Astrocyte (in vitro differentiated cells and primary cell): ENCODE results near the gene LTBP3. TPM values are rescaled to one million over a fixed set of nuclear protein-coding genes. Genes with fewer than 3 reads are reported as not detected.
"Not testable (repeated sequence)": the region's sequence is repeated elsewhere in the genome, so short reads cannot be mapped to it uniquely, and the experiment has no call there.

ENCODE experiments used
- DNase-seq: peaks from one replicate; pipeline ENCODE4 v3.0.0-alpha.2; 2010; ENCODE audit warnings: low read depth
- FAIRE-seq: peaks from 2 replicates; lab custom pipeline; 2011; peaks lifted over from hg19 to GRCh38; lab: Jason Lieb, UNC
- H2AFZ ChIP-seq: 2 replicates; pipeline ENCODE4 v1.6.0; 2012; ENCODE audit warnings: low read depth, low read length, inconsistent platforms
- H3K27ac ChIP-seq: 2 replicates; pipeline ENCODE4 v1.5.1; 2011; ENCODE audit warnings: low read depth, low read length, inconsistent platforms
- H3K27me3 ChIP-seq: 2 replicates; pipeline ENCODE4 v1.6.0; 2011; ENCODE audit warnings: low read length, inconsistent platforms; ENCODE audit not compliant: insufficient read depth
- H3K36me3 ChIP-seq: 2 replicates; pipeline ENCODE4 v1.5.1; 2011; ENCODE audit warnings: low read length, inconsistent platforms; ENCODE audit not compliant: insufficient read depth
- H3K4me1 ChIP-seq: 2 replicates; pipeline ENCODE4 v1.5.1; 2011; ENCODE audit warnings: low read length, inconsistent platforms; ENCODE audit not compliant: insufficient read depth
- H3K4me2 ChIP-seq: 2 replicates; pipeline ENCODE4 v1.6.0; 2012; ENCODE audit warnings: low read length, inconsistent platforms
- H3K4me3 ChIP-seq: 2 replicates; pipeline ENCODE4 v1.5.1; 2011; ENCODE audit warnings: low read depth, mild to moderate bottlenecking, low read length, inconsistent platforms; ENCODE audit not compliant: insufficient read depth
- H3K79me2 ChIP-seq: 2 replicates; pipeline ENCODE4 v1.6.0; 2012; ENCODE audit warnings: mild to moderate bottlenecking, low read length, inconsistent platforms; ENCODE audit not compliant: insufficient read depth
- H3K9ac ChIP-seq: 2 replicates; pipeline ENCODE4 v1.6.0; 2012; ENCODE audit warnings: mild to moderate bottlenecking, low read length, inconsistent platforms
- H3K9me3 ChIP-seq: 2 replicates; pipeline ENCODE4 v1.5.1; 2012; ENCODE audit warnings: low read depth, mild to moderate bottlenecking, low read length, inconsistent platforms; ENCODE audit not compliant: insufficient read depth
- H4K20me1 ChIP-seq: 2 replicates; pipeline ENCODE4 v1.6.0; 2012; ENCODE audit warnings: low read length, inconsistent platforms; ENCODE audit not compliant: insufficient read depth
- H3K27ac Mint-ChIP-seq: one replicate; pipeline ENCODE4 v1.8.0; 2021; ENCODE audit warnings: mild to moderate bottlenecking, mixed read lengths; ENCODE audit not compliant: unreplicated experiment
- H3K27me3 Mint-ChIP-seq: one replicate; pipeline ENCODE4 v1.8.0; 2021; ENCODE audit warnings: low read depth, mixed read lengths; ENCODE audit not compliant: unreplicated experiment
- H3K36me3 Mint-ChIP-seq: one replicate; pipeline ENCODE4 v1.8.0; 2021; ENCODE audit warnings: low read depth, mixed read lengths; ENCODE audit not compliant: unreplicated experiment
- H3K4me1 Mint-ChIP-seq: one replicate; pipeline ENCODE4 v1.8.0; 2021; ENCODE audit warnings: low read depth, mixed read lengths; ENCODE audit not compliant: unreplicated experiment
- H3K4me3 Mint-ChIP-seq: one replicate; pipeline ENCODE4 v1.8.0; 2021; ENCODE audit warnings: mild to moderate bottlenecking, moderate library complexity, mixed read lengths; ENCODE audit not compliant: unreplicated experiment
- H3K9me3 Mint-ChIP-seq: one replicate; pipeline ENCODE4 v1.8.0; 2021; ENCODE audit warnings: mild to moderate bottlenecking, mixed read lengths; ENCODE audit not compliant: unreplicated experiment
- EZH2 ChIP-seq: IDR thresholded peaks from 2 replicates; pipeline ENCODE4 v1.6.1; 2012; ENCODE audit warnings: mild to moderate bottlenecking, low read length, inconsistent platforms; ENCODE audit not compliant: insufficient read depth
- total RNA-seq: library from RNA; stranded (reverse); gene quantifications from 2 replicates; pipeline ENCODE4 v1.2.1, GENCODE V29; 2021
- TF ChIP-seq, protein P1 (sequence below): IDR thresholded peaks from 2 replicates; pipeline ENCODE4 v1.5.1; 2011; ENCODE audit warnings: low read depth, mild to moderate bottlenecking, inconsistent platforms, low read length, moderate library complexity; ENCODE audit not compliant: insufficient read depth

Gene LTBP3
- total RNA-seq, 1 donor from 2014 or later: 33.2 TPM

DNA sequence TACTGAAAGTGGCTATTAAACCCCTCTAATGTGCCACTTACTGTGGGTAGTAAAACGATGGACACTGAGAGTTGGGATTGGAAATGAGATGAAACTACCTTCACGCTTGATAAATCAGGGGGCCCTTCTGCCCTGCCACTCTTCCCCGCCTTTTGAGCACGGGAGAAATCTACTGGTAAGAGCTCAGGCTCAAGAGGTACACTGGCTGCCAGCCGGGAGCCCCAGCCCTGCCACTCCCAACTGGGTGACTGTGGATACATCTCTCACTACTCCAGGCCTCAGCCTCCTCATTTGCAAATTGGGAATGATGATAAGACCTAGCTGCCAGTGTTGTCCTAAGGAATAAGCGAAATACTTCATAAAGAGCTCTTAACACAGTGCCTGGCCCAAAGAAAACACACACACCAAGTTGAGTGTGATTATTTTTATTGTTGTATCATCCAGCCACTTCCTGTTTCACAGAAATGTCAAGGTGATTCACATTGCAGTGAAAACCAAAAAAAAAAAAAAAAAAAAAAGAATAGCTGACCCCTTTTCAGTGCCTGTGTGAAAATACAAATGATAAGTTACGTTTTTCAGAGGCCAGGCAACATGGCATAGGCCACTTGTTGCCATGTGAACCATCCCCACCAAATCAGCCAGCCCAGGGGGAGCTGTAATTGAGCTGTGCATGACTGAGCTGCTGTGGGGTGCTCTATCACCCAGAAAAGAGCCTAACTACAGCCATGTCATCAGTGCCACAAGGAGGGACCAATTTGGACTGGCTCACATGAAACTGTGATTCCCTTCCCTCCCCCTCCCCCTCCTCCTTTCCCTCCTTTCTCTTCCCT lies 7.7 kb upstream of the LTBP3 start:
- Mint-ChIP-seq H3K4me3 (peak overlapping the region; percentile 40), H3K27ac (peak overlapping the region; percentile 18), H3K4me1 (peaks cover 14% of the 10 kb centered on the region), H3K9me3 (no peaks in the 10 kb centered on the region), H3K27me3 (no peaks in the 10 kb centered on the region), H3K36me3 (peaks cover 2% of the 10 kb centered on the region)
- Histone ChIP-seq H3K9me3 (no peaks in the 10 kb centered on the region), H3K4me3 (no peak overlapping the region), H3K79me2 (peaks cover 28% of the 10 kb centered on the region), H4K20me1 (peaks cover 2% of the 10 kb centered on the region), H3K9ac (no peak overlapping the region), H3K4me1 (peaks cover 29% of the 10 kb centered on the region), H3K27ac (peak overlapping the region; percentile 24), H3K36me3 (no peaks in the 10 kb centered on the region), H3K4me2 (peak overlapping the region; percentile 57), H2AFZ (no peak overlapping the region), H3K27me3 (no peaks in the 10 kb centered on the region)
- TF ChIP-seq EZH2: no peak
- TF ChIP-seq, protein P1, sequence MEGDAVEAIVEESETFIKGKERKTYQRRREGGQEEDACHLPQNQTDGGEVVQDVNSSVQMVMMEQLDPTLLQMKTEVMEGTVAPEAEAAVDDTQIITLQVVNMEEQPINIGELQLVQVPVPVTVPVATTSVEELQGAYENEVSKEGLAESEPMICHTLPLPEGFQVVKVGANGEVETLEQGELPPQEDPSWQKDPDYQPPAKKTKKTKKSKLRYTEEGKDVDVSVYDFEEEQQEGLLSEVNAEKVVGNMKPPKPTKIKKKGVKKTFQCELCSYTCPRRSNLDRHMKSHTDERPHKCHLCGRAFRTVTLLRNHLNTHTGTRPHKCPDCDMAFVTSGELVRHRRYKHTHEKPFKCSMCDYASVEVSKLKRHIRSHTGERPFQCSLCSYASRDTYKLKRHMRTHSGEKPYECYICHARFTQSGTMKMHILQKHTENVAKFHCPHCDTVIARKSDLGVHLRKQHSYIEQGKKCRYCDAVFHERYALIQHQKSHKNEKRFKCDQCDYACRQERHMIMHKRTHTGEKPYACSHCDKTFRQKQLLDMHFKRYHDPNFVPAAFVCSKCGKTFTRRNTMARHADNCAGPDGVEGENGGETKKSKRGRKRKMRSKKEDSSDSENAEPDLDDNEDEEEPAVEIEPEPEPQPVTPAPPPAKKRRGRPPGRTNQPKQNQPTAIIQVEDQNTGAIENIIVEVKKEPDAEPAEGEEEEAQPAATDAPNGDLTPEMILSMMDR: no peak
- DNase-seq: peak; percentile 61
- FAIRE-seq: no peak

DNA sequence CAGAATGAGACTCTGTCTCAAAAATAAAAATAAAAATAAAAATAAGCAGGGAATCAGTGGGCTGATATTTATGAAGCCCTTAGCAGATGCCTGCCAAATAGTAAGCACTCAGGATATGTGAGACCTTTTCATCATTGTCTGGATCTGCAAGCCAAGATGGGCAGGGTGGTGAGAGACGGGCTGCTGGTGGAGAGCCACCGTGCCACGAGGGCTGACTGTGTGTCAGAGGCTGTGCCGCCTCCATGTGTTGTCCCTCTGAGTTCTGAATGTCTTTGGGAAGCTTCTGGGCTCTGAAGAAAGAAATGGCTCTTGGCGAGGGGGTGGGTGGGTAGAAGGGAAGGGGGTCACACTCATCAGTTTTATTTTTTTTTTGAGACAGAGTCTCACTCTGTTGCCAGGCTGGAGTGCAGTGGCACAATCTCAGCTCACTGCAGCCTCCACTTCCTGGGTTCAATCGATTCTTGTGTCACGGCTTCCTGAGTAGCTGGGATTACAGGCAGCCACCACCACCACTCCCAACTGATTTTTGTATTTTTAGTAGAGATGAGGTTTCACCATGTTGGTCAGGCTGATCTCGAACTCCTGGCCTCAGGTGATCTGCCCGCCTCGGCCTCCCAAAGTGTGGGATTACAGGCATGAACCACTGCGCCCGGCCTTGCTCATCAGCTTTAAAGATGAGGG lies 6.9 kb upstream of the LTBP3 start:
- Mint-ChIP-seq H3K27ac (peak overlapping the region; percentile 18), H3K4me1 (peaks cover 21% of the 10 kb centered on the region)
- H4K20me1 ChIP-seq, H3K36me3 Mint-ChIP-seq, FAIRE-seq, DNase-seq, H3K27me3 Mint-ChIP-seq, H3K27me3 ChIP-seq, H3K9ac ChIP-seq, H3K4me3 ChIP-seq, H3K4me3 Mint-ChIP-seq, H3K9me3 Mint-ChIP-seq, H3K9me3 ChIP-seq, H3K36me3 ChIP-seq, H2AFZ ChIP-seq, H3K27ac ChIP-seq: not testable (repeated sequence)
- Histone ChIP-seq H3K79me2 (peaks cover 21% of the 10 kb centered on the region), H3K4me1 (peaks cover 37% of the 10 kb centered on the region), H3K4me2 (peak overlapping the region; percentile 57)

DNA sequence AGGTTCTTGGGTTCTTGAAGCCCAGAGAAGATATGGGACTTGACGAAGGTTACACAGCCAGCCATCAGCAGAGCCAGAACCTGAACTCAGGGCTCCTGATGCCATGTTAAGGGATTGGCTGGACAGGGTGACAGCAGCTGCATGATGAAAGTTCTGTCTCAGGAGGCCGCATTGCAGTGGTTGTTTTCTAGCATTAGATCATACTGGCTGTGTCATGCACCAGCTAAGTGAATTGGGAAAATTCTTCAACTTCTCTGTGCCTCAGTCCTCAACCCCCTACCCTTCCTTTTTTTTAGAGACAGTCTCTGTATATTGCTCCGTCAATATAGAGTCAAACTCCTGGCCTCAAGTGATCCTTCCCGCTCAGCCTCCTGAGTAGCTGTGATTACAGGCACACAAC lies 5.4 kb upstream of the LTBP3 start:
- Histone ChIP-seq H3K36me3 (no peaks in the 10 kb centered on the region), H4K20me1 (no peaks in the 10 kb centered on the region), H3K4me2 (no peak overlapping the region), H2AFZ (no peak overlapping the region), H3K27me3 (no peaks in the 10 kb centered on the region), H3K9ac (no peak overlapping the region), H3K27ac (no peak overlapping the region), H3K9me3 (no peaks in the 10 kb centered on the region), H3K4me1 (peaks cover 39% of the 10 kb centered on the region), H3K79me2 (peaks cover 12% of the 10 kb centered on the region), H3K4me3 (no peak overlapping the region)
- DNase-seq (no peak), FAIRE-seq (no peak)
- H3K36me3 Mint-ChIP-seq: peaks cover 2% of the 10 kb centered on the region
- TF ChIP-seq EZH2: no peak
- TF ChIP-seq, protein P1: no peak
- peaks cover 21% of the 10 kb centered on the region for H3K4me1 Mint-ChIP-seq
- H3K9me3 Mint-ChIP-seq: no peaks in the 10 kb centered on the region
- H3K27me3 Mint-ChIP-seq: peaks cover 1% of the 10 kb centered on the region
- H3K27ac Mint-ChIP-seq: no peak overlapping the region
- H3K4me3 Mint-ChIP-seq: no peak overlapping the region
